Muscle of back (tissue), 11 donors: ENCODE measurements around the gene NCAM2. TPM values are rescaled to one million over a fixed set of nuclear protein-coding genes. Genes with fewer than 3 reads are reported as not detected.

Source experiments
- DNase-seq, 3 donors: peaks; one replicate each; pipeline versions ENCODE4 v3.0.0 to v3.0.0-alpha.2; 2013
- polyA plus RNA-seq, 10 donors: library from polyadenylated mRNA; unstranded; fragments of 120-200 nt; gene quantifications; one replicate each; pipeline ENCODE4 v1.2.1, GENCODE V29; 2013; ENCODE audit not compliant: insufficient read length in 10 of 10

Gene NCAM2
- polyA plus RNA-seq, 10 donors, result 4.4 to 10.5 (median 8.2) TPM

DNA sequence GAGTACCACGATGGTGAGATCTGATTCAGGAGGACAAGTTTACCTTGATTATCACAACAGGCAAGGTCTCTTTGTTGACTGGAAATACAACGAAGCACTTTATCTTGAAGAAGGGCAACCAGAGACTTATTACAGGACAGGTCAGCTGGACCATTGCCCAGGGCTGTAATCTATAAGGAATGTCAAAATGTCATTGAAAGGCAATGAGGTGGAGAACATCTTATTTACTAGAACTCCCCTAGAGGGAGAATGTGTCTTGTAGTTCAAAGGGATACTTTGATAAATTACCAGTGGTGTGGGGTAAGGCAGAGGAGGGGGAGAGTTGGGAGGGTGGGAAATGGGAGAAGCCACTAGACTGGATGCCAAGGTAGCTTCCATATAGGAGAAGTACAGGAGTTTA, 212.3 kb downstream of the NCAM2 start:
- DNase-seq, result no peak

DNA sequence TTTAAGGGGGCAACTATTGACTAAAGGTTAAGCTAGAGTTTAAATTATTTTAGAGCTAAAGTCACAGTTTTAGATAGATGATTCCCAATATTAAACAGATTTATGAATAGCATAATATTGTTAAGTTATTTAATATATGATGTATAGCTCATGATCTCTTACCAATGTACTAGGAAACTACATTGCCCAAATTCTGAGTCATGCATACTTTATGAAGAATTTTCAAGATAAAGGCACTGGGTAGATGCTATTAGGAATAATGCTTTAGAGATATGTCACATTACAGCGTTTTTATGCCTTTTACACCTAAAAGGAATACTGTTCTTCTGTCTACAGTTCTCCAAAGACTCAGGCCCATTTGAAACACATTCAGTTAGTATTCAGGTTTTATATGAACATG, 215.1 kb downstream of the NCAM2 start:
- DNase-seq, result no peak

DNA sequence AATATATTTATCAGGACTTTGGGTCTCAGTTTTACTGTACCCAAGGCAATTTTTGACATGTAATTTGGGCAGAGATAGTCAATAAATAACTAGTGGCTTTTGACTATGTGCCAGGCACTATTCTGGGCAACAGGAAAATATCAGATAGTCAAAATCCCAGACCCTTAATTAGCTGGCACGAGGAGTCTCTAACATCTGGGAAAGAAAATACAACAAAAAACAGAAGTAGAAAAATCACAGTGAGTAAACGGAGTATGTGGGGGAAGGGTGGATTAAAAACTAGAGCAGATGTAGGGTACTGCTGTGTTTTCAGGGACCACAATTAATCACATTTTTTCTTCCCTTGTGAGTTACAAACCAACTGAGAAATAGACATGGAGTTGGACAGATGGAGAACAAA, 217.8 kb downstream of the NCAM2 start:
- peak in 1 of 3 donors; percentile 37 for DNase-seq

DNA sequence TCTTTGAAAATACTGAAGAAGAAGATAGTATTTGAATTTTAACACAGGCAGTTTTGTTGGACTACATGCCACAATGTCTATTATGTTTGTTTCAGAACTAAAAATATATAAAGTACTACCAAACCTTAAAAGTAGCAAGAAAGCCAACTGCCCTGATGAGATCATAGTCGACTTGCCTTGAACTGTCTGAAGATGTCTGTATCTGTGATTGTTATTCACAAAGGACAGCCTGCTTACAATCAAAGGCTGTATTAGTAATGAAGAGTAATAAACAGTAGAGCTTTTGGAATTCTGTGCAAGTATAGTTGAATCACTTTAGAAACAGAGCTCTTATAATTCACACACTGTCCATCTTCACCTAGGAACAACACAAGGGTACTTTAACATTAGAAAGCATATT, 228.3 kb downstream of the NCAM2 start:
- DNase-seq, result no peak

DNA sequence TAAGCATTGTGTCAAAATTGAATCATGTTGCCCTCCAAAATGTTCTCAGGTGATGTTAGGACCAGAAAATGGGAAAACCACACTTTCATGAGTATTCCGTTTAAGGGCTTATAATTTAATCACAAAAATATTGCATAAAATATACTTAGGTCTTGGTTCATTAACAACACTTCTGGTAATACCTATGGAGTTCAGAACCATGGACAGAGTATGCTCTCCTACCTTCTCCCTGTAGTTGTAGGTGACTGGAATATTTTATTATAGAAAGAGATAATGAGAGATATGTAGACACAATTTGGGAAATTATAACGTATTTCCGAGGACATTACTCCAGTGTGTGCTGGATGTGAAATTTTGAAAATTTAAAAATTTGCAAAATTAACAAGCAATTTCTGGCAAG, 232.5 kb downstream of the NCAM2 start:
- DNase-seq, result peak in 2 of 3 donors; percentile 22 to 33

DNA sequence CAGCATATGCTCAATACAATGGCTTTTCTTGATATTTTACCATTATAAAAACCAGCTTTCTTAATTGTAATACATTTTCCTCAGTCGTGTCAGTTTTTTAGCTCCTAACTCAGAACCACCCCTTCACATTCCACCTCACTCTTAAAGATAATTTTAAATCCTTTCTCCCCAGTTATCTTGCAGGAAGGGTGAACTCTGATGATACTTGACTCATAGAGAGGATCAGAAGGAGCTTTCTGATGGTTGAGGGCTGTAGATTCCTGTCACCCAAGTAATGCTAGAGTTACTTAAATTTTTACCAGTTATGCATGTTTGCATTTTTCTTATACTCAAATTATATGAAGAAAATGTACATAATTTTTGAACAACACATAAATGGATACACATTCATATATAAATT, 233.7 kb downstream of the NCAM2 start:
- peak in 1 of 3 donors; percentile 11 for DNase-seq

DNA sequence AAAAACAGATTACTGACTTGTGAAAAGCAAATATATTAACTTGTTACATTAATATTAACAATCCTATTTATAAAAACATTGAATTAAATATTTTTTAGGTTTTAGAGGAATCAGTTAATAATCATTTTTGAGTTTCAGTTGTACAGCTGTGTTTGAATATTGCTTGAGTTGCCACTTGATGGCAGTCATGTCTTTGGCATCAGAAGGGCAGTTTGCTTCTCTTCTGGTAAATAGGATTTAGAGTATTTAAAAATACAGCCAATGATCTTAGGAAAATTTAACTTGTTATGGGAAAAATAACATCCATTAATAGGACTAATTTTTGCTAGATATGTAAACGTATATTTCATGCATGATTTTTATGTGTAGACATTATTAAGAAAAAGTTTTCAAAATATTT, 234.1 kb downstream of the NCAM2 start:
- DNase-seq, result peak; percentile 45 to 74 (median 53)

DNA sequence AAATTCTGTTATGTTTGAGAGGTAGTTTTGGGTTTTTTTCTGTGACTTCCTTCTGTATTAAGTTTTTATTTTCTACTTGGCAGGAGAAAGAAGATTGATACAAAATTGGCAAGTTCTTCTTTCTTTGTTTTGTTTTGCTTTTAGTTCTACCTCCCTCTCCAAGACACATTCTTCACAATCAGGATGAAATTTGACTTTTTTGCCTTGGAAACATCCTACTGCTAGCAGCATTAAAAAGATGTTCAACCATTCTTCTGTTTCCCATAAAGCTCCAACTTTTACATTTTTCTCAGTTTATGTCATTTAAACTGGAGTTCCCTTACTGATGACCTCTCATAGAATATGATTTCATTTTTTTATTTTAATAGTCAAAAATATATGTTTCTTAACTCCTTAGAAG, 234.8 kb downstream of the NCAM2 start:
- DNase-seq, result peak; percentile 27 to 60 (median 30)

DNA sequence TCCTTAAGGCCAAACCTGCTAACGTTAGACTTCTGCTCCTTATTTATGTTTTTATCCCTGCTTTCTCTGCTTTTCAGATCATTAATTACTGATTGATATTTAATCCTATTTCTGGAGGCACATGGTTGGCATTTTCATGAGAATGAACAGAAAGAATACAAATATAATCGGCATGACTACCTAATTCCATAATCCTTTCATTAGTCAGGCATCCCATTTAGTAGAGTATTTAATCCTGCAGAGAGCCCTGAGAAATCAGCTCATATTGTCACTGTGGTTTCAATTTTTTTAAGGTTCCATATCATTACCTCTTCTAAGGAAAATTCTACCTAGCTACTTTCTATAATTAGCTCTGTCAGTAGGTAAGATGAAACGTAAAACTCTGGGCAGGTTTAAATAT, 238.8 kb downstream of the NCAM2 start:
- DNase-seq, result no peak

DNA sequence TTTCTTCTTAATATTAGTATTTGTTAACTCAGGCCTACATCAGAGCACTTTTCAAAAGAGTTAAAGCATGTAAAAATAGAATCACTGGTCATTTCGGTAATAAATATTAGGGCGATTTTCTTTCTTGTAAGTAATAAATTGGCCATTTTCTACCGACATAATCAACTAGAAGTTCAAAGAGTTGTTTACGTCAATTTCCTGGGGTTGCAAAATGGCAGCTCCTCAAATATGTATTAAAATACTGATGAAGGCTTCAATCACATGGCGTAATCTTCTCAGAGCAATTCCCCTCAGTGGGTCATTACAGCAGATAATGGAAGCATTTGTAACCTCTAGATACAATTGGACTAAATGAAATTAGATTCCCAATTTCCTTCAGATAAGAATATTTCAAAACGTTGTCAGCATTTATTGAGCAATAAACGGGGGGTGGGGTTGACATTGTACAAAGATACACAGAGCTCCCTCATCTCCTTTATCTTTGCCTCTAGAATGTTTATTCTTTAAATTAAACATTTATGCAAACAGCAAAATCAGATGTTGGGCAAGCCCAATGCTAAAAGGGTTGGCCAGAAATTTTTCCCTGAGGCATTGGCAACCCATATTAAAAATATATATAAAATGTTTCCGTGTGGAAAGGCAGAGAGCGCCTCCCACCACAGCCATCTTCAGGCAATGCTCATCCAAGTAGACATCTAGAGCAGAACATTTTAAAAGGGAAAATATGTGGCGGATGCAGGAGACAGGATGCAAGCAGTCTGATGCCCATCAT, 240.6 kb downstream of the NCAM2 start:
- DNase-seq, result no peak

DNA sequence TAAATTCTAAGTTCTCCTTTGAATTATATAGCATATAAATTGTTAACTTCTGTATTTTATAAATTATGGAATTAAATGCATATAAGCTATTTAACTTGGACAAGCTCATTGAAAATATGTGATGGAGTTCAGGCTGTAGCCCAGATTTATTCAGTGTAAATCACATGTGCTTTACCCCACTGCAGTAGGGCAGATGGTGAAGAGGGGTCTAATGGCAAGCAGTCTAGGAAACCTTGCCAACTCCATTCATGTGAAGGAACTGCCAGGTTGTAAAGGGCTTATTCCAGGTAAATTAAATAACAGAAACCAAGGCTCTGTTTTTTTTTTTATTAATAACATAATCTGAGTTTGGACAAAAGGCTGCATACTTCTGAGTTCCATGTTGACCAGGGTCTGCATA, 243.2 kb downstream of the NCAM2 start:
- no peak for DNase-seq

DNA sequence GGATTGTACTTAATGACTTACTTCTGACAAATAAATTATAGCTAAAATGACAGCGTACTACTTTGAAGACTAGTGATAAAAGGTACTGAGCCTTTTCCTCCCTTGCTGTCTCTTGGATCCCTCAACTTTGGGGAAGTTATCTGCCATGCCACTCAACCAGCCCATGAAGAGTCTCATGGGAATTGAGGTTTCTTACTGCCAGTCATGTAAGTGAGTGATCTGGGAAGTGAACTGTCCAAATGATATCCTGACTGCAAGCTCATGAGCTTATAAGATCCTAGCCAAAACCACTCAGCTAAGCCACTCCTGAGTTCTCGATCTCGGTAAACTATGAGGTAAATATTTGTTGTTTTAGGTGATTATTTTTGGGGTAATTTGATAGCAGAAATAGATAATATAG, 247.8 kb downstream of the NCAM2 start:
- no peak for DNase-seq

DNA sequence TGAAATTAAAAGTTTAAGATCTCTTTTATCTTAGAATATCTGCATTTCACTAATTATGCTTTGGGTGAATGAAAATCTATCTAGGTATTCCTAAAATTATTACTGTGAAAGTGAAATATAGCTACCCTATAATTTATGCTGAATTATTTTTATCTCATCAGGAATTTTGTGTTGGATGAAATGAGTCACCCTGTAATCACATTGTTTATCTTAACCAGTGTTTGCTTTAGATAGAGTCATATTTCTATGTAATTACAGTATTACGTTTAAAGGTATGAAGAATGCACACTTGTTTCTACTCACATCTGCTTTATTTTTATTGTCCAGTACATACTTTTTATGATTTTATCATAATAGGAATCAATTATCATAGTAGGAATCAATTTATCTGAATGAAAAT, 249.2 kb downstream of the NCAM2 start:
- DNase-seq, result no peak

DNA sequence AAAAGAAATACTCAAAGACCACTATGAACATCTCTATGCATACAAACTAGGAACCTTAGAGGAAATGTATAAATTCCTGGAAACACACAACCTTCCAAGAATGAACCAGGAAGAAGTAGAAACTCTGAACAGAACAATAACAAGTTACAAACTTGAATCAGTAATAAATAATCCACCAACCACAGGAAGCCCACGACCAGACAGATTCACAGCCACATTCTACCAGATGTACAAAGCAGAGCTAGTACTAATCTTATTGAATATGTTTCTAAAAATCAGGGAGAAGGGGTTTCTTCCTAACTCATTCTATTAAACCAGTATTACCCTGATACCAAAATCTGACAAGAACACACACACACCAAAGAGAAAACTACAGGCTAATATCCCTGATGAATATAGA, 263.8 kb downstream of the NCAM2 start:
- DNase-seq, result no peak

DNA sequence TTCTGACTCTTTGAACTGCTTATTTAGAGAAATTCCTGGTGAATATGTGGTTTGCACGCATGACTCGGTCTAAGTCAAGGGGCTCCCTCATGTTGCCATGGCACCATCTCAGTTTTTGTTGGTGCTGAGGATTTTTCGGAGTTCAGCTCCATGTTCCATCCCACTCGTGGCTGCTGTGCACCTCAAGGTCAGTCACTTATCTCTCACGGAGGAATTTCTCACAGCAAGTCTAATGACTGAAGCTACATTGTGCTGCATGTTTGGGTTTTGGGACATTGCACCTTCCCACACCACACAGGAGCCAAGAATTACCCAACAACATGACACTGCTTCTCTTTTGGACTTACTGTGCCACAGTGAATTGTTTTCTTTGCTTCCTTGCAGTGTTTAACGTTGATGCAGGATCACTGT, 269.9 kb downstream of the NCAM2 start:
- DNase-seq, result no peak

DNA sequence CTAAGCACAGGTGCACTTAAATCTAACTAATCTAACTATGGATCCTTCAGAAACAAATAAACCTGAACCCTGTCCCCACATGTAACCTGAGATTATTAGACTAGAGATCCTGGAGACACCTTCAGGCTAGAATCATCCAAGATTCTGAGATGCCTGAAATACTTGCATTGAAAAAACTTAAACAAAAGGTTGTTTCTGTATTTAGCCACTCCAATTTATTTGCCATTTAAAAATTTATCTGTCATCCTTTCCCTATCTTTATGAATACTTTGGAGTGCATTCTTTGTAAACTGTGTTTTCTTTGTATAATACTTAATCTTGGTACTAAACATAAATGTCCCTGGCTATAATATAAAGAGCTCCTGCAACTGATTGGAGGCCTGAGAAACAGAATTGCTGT, 270.7 kb downstream of the NCAM2 start:
- DNase-seq, result no peak

DNA sequence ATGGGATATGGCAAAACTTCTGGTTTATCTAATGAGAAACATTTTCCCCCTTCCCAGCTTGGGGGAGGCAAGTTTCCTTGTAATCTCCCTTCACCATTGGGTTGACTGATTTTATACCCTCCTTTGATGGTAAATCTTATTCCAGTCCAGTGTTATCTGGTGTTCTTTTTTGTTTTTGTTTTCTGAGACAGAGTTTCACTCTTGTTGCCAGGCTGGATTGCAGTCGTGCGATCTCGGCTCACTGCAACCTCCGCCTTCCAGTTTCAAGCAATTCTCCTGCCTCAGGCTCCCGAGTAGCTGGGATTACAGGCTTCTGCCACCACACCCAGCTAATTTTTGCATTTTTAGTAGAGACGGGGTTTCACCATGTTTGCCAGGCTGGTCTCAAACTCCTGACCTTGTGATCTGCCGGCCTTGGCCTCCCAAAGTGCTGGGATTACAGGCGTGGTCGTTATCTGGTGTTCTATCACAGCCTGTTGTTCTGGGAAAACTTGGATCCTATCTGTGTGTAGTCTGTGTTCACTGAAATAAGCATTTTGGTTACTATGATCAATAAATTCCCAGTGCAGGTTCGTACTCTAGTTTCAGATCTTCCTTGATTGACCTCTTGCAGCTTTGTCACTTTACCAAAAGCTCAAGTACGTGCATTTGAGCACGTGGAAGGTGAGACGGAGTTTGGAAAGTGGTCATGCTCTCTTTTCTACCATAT, 281.1 kb downstream of the NCAM2 start:
- no peak for DNase-seq

DNA sequence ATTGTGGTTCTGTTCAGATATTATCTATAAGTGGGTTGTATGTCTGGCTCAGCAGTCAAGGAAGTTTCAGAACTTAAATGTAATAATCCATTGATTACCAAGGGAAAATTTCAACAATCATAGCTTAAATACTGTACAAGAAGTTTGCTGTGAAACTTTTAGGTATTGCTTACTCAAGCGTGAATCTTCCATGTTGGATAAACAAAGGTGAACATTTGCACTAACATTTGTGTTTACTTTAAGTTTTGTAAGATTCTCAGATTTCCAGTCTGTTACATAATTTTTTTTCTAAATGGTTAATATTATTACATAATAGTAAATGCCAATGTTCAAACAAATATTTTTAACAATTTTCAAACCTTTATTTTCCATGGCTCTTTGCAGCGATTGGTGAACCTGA, 285.6 kb downstream of the NCAM2 start:
- DNase-seq, result no peak

DNA sequence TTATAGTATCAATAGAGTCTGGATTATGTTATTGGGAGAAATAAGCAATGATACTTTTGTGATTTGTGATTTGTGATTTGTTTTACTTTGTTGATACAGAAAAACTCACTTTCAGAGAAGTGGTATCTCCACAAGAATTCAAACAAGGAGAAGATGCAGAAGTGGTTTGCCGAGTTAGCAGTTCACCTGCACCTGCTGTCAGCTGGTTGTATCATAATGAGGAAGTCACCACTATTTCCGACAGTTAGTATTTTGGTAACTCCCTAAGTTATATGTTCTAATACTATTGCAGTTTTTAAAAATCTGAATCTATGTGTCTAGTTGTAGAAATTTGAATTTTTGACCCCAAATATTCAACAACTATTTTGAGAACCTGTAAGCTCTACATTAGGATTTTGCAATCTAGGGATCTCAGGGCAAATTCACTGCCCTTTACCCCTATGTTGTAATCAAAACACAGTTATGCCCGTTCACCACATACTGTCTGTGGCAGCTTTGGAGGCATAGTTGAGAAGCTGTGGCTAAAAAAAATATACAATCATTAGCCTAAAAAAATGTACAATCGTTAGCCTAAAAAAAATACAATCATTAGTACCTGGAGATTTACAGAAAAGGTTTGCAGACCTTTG, 288.1 kb downstream of the NCAM2 start:
- DNase-seq, result no peak

DNA sequence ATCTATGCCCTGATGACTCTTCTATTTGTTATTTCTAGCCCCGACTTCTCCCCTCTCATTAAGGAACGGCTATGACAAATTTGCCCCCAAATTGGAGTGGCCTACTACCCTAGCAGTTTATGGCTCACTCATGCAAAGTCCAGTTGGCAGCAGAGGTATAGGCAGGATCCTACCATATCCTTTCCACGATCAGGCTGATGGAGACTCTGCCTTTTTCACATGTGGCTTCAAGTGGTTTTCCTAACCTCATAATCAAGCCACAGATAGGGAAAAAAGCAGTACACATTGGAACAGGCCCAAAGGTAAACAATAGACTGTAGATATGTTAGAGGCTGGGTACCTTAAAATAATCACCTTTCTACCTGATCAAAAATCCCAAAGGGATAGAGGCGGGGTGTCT, 292.5 kb downstream of the NCAM2 start:
- DNase-seq, result no peak

DNA sequence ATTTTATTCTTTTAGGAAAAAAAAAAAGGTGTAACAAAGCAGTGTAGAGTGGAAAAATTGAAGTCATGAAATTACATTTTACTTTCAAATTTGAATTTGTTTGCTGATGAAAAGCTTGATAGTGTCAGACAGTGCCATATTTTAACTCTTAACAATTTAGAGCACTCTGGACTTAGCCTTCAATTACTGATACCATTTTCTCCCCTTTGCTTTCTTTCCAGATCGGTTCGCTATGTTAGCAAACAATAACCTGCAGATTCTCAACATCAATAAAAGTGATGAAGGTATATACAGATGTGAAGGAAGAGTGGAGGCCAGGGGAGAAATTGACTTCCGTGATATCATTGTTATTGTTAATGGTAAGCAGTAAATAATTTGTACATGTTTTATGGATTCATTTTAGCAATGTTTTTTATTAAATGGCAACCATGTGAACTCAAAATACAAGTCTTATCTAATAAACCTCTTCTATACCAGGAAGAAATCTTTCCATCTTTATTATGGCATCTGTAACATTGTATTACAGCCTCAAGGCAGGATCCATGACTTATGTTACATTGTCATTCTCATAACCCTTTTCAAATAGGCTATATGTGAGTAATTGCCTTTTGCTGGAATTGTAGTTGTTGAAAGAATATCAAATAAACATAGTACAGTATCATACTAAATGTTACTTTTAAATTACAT, 293.8 kb downstream of the NCAM2 start:
- DNase-seq, result no peak

DNA sequence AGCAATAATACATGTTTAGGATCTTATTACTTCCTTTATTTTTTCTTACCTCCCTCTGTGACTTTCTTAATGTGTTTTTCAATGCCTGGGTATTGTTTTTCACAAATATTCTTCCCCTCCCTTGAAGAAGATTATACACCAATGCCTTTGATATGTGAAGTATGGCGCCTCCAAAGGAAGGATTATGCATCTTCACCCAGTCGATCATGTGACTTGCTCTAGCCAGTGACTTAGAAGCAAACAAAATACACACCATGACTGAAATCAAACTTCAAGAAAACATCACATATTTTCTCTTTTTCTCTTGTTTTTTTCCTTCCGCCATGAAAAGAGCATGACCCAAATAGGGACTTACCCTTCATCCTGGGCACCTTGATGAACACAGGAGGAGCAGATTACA, 297.1 kb downstream of the NCAM2 start:
- no peak for DNase-seq

DNA sequence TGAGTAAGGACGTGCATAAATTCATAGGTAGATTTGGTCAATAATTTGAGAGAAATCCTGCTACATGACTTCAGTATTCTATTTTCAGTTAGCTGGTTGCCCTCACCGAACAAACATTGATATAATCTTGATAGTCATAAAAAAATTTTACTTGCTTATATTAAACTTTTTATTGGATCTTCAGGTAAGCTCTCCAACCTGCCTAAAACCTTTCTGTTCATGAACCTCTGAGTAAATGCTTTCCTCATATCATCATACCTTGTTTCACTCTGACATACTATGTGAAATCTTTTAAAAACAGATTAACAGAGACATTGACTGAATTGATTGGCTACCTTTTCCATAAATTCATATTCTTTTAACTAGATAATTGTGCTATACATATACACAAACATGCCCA, 299.0 kb downstream of the NCAM2 start:
- DNase-seq, result no peak
